ENCODE results near the gene PRKCG. TPM values are rescaled to one million over a fixed set of nuclear protein-coding genes. Genes with fewer than 3 reads are reported as not detected.
A peak's percentile ranks its signal among the peaks of the same experiment; 100 is the strongest.

PRKCG gene
- total RNA-seq, 1 experiment from 2014 or later, result not detected

DNA sequence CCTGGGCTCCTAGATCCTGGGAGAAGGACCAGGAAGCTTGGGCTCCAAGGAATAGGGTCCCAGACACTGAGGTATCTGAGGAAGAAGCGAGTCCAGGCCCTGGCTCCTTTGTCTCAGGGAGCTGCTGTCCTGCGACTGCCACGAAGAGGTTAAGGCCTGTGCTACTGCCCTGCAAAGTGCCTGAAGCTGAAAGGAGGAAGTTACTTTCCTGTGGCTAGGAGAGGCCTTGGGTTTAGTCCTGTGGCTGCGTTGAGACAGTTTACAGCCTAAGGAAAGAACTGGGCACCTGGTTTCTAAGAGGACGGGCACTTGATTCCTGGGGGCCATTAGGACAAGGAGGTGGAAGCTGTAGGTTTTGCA is 11.5 kb upstream of the PRKCG start:
- ChIA-PET POLR2A (no interaction called here), CTCF (interaction anchor here (1.0 to 1.5 kb wide), 3 partner anchors 11 to 156 kb away, joined by 3 read pairs; no protein-coding TSS in a partner anchor)
- no peak overlapping the region for H3K27ac Mint-ChIP-seq (ENCODE audit: low read depth, unreplicated experiment)
- BruUV-seq (replicated peaks), result no TSS peak
- no peaks in the 10 kb centered on the region for H3K27me3 Mint-ChIP-seq (ENCODE audit: insufficient read depth, unreplicated experiment)
- intact Hi-C loops (cut with micrococcal nuclease), result no loop called here
- TF ChIP-seq, protein P1, sequence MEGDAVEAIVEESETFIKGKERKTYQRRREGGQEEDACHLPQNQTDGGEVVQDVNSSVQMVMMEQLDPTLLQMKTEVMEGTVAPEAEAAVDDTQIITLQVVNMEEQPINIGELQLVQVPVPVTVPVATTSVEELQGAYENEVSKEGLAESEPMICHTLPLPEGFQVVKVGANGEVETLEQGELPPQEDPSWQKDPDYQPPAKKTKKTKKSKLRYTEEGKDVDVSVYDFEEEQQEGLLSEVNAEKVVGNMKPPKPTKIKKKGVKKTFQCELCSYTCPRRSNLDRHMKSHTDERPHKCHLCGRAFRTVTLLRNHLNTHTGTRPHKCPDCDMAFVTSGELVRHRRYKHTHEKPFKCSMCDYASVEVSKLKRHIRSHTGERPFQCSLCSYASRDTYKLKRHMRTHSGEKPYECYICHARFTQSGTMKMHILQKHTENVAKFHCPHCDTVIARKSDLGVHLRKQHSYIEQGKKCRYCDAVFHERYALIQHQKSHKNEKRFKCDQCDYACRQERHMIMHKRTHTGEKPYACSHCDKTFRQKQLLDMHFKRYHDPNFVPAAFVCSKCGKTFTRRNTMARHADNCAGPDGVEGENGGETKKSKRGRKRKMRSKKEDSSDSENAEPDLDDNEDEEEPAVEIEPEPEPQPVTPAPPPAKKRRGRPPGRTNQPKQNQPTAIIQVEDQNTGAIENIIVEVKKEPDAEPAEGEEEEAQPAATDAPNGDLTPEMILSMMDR (IDR thresholded peaks at IDR 0.05; ENCODE audit: unreplicated experiment), result no peak
- no peaks in the 10 kb centered on the region for H3K9me3 Mint-ChIP-seq (ENCODE audit: unreplicated experiment)
- peaks cover 48% of the 10 kb centered on the region for H3K36me3 Mint-ChIP-seq (ENCODE audit: insufficient read depth, unreplicated experiment)
- peak overlapping the region; percentile 52 for H3K4me3 Mint-ChIP-seq (ENCODE audit: unreplicated experiment)
- H3K4me1 Mint-ChIP-seq (ENCODE audit: insufficient read depth, unreplicated experiment), result peaks cover 20% of the 10 kb centered on the region
- no peak for DNase-seq (ENCODE audit: unreplicated experiment)

DNA sequence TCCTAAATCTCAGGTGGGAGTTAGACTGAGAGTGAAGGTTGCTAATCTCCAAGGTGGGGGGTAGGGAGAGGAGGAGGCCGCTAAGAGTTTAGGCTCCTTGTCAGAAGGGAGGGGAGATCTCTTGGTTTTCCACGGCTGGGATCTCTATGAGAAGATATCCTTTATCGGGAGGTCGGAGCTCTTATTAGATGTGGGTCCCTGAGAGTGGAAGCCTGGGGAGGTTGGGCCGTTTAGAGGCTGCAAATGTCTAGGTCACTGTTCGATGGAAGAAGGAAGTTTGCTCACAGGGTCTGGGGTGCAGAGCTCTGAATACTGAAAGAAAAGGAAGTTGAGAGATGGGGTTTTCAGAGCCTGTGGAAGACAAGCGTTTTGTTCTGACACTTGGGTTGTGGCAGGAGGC is 10.5 kb upstream of the PRKCG start:
- no TSS peak for BruUV-seq (replicated peaks)
- no peak overlapping the region for H3K4me3 Mint-ChIP-seq (ENCODE audit: unreplicated experiment)

DNA sequence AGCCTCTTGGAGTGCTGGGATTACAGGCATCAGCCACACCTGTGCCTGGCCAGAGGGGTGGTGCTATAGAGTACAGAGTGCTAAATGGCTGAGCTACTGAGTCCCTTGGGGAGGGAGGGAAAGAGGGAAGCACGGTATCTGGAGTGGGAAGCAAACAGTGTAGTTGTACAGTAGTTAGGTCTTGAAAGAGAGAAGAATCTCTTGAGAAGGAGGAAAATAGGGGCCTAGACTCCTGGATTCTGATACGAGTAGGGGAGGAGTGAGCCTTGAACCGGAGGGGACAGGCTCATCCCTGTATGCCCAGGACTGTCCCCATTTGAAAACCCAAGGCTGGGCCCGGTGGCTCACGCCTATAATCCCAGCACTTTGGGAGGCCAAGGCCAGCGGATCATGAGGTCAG is 9.2 kb upstream of the PRKCG start:
- H3K27ac Mint-ChIP-seq (ENCODE audit: low read depth, unreplicated experiment), result peak overlapping the region; percentile 80
- H3K36me3 Mint-ChIP-seq (ENCODE audit: insufficient read depth, unreplicated experiment), result peaks cover 68% of the 10 kb centered on the region
- intact Hi-C loops (cut with micrococcal nuclease), result no loop called here
- no peak overlapping the region for H3K4me3 Mint-ChIP-seq (ENCODE audit: unreplicated experiment)
- no peak for DNase-seq (ENCODE audit: unreplicated experiment)
- H3K4me1 Mint-ChIP-seq (ENCODE audit: insufficient read depth, unreplicated experiment), result peaks cover 13% of the 10 kb centered on the region
- no peaks in the 10 kb centered on the region for H3K27me3 Mint-ChIP-seq (ENCODE audit: insufficient read depth, unreplicated experiment)
- BruUV-seq (replicated peaks), result no TSS peak
- ChIA-PET POLR2A (no interaction called here), CTCF (interaction anchor here (0.5 to 1.0 kb wide), 3 partner anchors 89 to 977 kb away, joined by 3 to 4 read pairs (median 4); no protein-coding TSS in a partner anchor)
- TF ChIP-seq, protein P1 (IDR thresholded peaks at IDR 0.05; ENCODE audit: unreplicated experiment), result no peak
- H3K9me3 Mint-ChIP-seq (ENCODE audit: unreplicated experiment), result no peaks in the 10 kb centered on the region

More for the DNA sequence above, 10.5 kb upstream of the PRKCG start:
- Mint-ChIP-seq H3K36me3 (ENCODE audit: insufficient read depth, unreplicated experiment) (peaks cover 58% of the 10 kb centered on the region), H3K4me1 (ENCODE audit: insufficient read depth, unreplicated experiment) (peaks cover 20% of the 10 kb centered on the region), H3K27me3 (ENCODE audit: insufficient read depth, unreplicated experiment) (no peaks in the 10 kb centered on the region), H3K9me3 (ENCODE audit: unreplicated experiment) (no peaks in the 10 kb centered on the region), H3K27ac (ENCODE audit: low read depth, unreplicated experiment) (no peak overlapping the region)
- ChIA-PET POLR2A (no interaction called here), CTCF (interaction anchor here (0.6 to 1.5 kb wide), 4 partner anchors 10 to 155 kb away, joined by 3 to 5 read pairs (median 4); partner anchors contain the start of gene PRKCG)
- intact Hi-C loops (cut with micrococcal nuclease), result no loop called here
- DNase-seq (ENCODE audit: unreplicated experiment), result no peak
- TF ChIP-seq, protein P1 (IDR thresholded peaks at IDR 0.05; ENCODE audit: unreplicated experiment), result no peak

DNA sequence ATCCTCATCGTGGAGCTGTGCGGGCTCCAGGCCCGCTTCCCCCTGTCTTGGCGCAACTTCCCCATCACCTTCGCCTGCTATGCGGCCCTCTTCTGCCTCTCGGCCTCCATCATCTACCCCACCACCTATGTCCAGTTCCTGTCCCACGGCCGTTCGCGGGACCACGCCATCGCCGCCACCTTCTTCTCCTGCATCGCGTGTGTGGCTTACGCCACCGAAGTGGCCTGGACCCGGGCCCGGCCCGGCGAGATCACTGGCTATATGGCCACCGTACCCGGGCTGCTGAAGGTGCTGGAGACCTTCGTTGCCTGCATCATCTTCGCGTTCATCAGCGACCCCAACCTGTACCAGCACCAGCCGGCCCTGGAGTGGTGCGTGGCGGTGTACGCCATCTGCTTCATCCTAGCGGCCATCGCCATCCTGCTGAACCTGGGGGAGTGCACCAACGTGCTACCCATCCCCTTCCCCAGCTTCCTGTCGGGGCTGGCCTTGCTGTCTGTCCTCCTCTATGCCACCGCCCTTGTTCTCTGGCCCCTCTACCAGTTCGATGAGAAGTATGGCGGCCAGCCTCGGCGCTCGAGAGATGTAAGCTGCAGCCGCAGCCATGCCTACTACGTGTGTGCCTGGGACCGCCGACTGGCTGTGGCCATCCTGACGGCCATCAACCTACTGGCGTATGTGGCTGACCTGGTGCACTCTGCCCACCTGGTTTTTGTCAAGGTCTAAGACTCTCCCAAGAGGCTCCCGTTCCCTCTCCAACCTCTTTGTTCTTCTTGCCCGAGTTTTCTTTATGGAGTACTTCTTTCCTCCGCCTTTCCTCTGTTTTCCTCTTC is 8.0 kb upstream of the PRKCG start:
- BruUV-seq (replicated peaks), result no TSS peak
- POLR2A ChIA-PET, result no interaction called here

More for the DNA sequence above, 8.0 kb upstream of the PRKCG start:
- no peak overlapping the region for H3K27ac Mint-ChIP-seq (ENCODE audit: low read depth, unreplicated experiment)
- TF ChIP-seq, protein P1 (IDR thresholded peaks at IDR 0.05; ENCODE audit: unreplicated experiment), result no peak
- peaks cover 68% of the 10 kb centered on the region for H3K36me3 Mint-ChIP-seq (ENCODE audit: insufficient read depth, unreplicated experiment)
- H3K4me3 Mint-ChIP-seq (ENCODE audit: unreplicated experiment), result no peak overlapping the region
- DNase-seq (ENCODE audit: unreplicated experiment), result no peak
- H3K27me3 Mint-ChIP-seq (ENCODE audit: insufficient read depth, unreplicated experiment), result no peaks in the 10 kb centered on the region
- no peaks in the 10 kb centered on the region for H3K9me3 Mint-ChIP-seq (ENCODE audit: unreplicated experiment)
- H3K4me1 Mint-ChIP-seq (ENCODE audit: insufficient read depth, unreplicated experiment), result peaks cover 5% of the 10 kb centered on the region
- CTCF ChIA-PET, result no interaction called here
- intact Hi-C loops (cut with micrococcal nuclease), result no loop called here

All from MCF 10A (cell line).